Neural progenitor cell (in vitro differentiated cells): Measurements from ENCODE around the gene DDX47.

Source experiments
- EZH2 ChIP-seq: fragments of 200-600 bp; sonication (generic); IDR thresholded peaks from 2 replicates; pipeline ENCODE4 v1.6.1; 2017; ENCODE audit warnings: antibody characterized with exemption, mild to moderate bottlenecking, moderate library complexity
- TF ChIP-seq, protein P1 (sequence below): fragments of 200-600 bp; sonication (generic); IDR thresholded peaks from 2 replicates; pipeline ENCODE4 v1.5.1; 2017; ENCODE audit warnings: antibody characterized with exemption, mild to moderate bottlenecking

GRCh38 chr12:12784116-12784515 is 29.0 kb upstream of the DDX47 start:
- no peak for TF ChIP-seq EZH2
- TF ChIP-seq, protein P1, sequence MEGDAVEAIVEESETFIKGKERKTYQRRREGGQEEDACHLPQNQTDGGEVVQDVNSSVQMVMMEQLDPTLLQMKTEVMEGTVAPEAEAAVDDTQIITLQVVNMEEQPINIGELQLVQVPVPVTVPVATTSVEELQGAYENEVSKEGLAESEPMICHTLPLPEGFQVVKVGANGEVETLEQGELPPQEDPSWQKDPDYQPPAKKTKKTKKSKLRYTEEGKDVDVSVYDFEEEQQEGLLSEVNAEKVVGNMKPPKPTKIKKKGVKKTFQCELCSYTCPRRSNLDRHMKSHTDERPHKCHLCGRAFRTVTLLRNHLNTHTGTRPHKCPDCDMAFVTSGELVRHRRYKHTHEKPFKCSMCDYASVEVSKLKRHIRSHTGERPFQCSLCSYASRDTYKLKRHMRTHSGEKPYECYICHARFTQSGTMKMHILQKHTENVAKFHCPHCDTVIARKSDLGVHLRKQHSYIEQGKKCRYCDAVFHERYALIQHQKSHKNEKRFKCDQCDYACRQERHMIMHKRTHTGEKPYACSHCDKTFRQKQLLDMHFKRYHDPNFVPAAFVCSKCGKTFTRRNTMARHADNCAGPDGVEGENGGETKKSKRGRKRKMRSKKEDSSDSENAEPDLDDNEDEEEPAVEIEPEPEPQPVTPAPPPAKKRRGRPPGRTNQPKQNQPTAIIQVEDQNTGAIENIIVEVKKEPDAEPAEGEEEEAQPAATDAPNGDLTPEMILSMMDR, result no peak
